Measurements from ENCODE around the gene TNRC6A. TPM values are rescaled to one million over a fixed set of nuclear protein-coding genes. Genes with fewer than 3 reads are reported as not detected.

The TNRC6A gene
- total and polyA plus RNA-seq, 2 experiments from 2014 or later = 93.1 to 124 TPM

GRCh38 chr16:24730914-24731313, 1.5 kb downstream of the TNRC6A start:
- ATAC-seq = no peak
- peak overlapping the region; percentile 88 for H3K27ac Mint-ChIP-seq
- Histone ChIP-seq H3K4me2 (peak overlapping the region; percentile 76), H3K4me3 (peak overlapping the region; percentile 91), H3F3A (replicated peaks; ENCODE audit: low read depth) (no peaks in the 10 kb centered on the region), H3K36me3 (ENCODE audit: insufficient read depth) (peaks cover 15% of the 10 kb centered on the region; the same call in 1 of the 2 replicates), H2AFZ (no peak overlapping the region), H3K9me2 (ENCODE audit: insufficient read depth) (no peaks in the 10 kb centered on the region), H3K27me3 (ENCODE audit: insufficient read depth) (no peaks in the 10 kb centered on the region), H4K20me1 (replicated peaks; ENCODE audit: insufficient read depth) (peaks cover 35% of the 10 kb centered on the region), H3K27ac (ENCODE audit: low read depth) (peak overlapping the region; percentile 75), H3K79me2 (replicated peaks; ENCODE audit: insufficient read depth) (peaks cover 61% of the 10 kb centered on the region), H3K4me1 (ENCODE audit: insufficient read depth) (peaks cover 48% of the 10 kb centered on the region)
- peaks cover 3% of the 10 kb centered on the region for H3K27me3 Mint-ChIP-seq (ENCODE audit: insufficient read depth, low read depth, poor library complexity)
- DNase-seq (ENCODE audit: low spot score) = no peak
- TF ChIP-seq, protein P1, sequence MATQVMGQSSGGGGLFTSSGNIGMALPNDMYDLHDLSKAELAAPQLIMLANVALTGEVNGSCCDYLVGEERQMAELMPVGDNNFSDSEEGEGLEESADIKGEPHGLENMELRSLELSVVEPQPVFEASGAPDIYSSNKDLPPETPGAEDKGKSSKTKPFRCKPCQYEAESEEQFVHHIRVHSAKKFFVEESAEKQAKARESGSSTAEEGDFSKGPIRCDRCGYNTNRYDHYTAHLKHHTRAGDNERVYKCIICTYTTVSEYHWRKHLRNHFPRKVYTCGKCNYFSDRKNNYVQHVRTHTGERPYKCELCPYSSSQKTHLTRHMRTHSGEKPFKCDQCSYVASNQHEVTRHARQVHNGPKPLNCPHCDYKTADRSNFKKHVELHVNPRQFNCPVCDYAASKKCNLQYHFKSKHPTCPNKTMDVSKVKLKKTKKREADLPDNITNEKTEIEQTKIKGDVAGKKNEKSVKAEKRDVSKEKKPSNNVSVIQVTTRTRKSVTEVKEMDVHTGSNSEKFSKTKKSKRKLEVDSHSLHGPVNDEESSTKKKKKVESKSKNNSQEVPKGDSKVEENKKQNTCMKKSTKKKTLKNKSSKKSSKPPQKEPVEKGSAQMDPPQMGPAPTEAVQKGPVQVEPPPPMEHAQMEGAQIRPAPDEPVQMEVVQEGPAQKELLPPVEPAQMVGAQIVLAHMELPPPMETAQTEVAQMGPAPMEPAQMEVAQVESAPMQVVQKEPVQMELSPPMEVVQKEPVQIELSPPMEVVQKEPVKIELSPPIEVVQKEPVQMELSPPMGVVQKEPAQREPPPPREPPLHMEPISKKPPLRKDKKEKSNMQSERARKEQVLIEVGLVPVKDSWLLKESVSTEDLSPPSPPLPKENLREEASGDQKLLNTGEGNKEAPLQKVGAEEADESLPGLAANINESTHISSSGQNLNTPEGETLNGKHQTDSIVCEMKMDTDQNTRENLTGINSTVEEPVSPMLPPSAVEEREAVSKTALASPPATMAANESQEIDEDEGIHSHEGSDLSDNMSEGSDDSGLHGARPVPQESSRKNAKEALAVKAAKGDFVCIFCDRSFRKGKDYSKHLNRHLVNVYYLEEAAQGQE (IDR thresholded peaks at IDR 0.05; ENCODE audit: unreplicated experiment) = no peak
- TF ChIP-seq NANOG (IDR thresholded peaks at IDR 0.05; ENCODE audit: borderline replicate concordance) = peak; percentile 96
- TF ChIP-seq, protein P2, sequence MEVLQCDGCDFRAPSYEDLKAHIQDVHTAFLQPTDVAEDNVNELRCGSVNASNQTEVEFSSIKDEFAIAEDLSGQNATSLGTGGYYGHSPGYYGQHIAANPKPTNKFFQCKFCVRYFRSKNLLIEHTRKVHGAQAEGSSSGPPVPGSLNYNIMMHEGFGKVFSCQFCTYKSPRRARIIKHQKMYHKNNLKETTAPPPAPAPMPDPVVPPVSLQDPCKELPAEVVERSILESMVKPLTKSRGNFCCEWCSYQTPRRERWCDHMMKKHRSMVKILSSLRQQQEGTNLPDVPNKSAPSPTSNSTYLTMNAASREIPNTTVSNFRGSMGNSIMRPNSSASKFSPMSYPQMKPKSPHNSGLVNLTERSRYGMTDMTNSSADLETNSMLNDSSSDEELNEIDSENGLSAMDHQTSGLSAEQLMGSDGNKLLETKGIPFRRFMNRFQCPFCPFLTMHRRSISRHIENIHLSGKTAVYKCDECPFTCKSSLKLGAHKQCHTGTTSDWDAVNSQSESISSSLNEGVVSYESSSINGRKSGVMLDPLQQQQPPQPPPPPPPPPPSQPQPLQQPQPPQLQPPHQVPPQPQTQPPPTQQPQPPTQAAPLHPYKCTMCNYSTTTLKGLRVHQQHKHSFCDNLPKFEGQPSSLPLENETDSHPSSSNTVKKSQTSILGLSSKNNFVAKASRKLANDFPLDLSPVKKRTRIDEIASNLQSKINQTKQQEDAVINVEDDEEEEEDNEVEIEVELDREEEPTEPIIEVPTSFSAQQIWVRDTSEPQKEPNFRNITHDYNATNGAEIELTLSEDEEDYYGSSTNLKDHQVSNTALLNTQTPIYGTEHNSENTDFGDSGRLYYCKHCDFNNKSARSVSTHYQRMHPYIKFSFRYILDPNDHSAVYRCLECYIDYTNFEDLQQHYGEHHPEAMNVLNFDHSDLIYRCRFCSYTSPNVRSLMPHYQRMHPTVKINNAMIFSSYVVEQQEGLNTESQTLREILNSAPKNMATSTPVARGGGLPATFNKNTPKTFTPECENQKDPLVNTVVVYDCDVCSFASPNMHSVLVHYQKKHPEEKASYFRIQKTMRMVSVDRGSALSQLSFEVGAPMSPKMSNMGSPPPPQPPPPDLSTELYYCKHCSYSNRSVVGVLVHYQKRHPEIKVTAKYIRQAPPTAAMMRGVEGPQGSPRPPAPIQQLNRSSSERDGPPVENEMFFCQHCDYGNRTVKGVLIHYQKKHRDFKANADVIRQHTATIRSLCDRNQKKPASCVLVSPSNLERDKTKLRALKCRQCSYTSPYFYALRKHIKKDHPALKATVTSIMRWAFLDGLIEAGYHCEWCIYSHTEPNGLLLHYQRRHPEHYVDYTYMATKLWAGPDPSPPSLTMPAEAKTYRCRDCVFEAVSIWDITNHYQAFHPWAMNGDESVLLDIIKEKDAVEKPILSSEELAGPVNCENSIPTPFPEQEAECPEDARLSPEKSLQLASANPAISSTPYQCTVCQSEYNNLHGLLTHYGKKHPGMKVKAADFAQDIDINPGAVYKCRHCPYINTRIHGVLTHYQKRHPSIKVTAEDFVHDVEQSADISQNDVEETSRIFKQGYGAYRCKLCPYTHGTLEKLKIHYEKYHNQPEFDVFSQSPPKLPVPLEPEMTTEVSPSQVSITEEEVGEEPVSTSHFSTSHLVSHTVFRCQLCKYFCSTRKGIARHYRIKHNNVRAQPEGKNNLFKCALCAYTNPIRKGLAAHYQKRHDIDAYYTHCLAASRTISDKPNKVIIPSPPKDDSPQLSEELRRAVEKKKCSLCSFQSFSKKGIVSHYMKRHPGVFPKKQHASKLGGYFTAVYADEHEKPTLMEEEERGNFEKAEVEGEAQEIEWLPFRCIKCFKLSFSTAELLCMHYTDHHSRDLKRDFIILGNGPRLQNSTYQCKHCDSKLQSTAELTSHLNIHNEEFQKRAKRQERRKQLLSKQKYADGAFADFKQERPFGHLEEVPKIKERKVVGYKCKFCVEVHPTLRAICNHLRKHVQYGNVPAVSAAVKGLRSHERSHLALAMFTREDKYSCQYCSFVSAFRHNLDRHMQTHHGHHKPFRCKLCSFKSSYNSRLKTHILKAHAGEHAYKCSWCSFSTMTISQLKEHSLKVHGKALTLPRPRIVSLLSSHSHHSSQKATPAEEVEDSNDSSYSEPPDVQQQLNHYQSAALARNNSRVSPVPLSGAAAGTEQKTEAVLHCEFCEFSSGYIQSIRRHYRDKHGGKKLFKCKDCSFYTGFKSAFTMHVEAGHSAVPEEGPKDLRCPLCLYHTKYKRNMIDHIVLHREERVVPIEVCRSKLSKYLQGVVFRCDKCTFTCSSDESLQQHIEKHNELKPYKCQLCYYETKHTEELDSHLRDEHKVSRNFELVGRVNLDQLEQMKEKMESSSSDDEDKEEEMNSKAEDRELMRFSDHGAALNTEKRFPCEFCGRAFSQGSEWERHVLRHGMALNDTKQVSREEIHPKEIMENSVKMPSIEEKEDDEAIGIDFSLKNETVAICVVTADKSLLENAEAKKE (CRISPR knock-in tag; IDR thresholded peaks at IDR 0.05) = no peak
- H3K4me1 Mint-ChIP-seq = peaks cover 49% of the 10 kb centered on the region
- peak overlapping the region; percentile 97 for H3K4me3 Mint-ChIP-seq
- no peaks in the 10 kb centered on the region for H3K9me3 Mint-ChIP-seq
- H3K36me3 Mint-ChIP-seq (ENCODE audit: low read depth) = peaks cover 41% of the 10 kb centered on the region
